Measurements from ENCODE around the gene SRSF3. TPM values are rescaled to one million over a fixed set of nuclear protein-coding genes. Genes with fewer than 3 reads are reported as not detected.

Gene SRSF3
- polyA plus RNA-seq, 1 donor from 2014 or later, result 393 TPM

- Histone ChIP-seq H3K27me3 (ENCODE audit: insufficient read depth, low read depth, low read length) (no peaks in the 10 kb centered on the region), H3K9me2 (ENCODE audit: insufficient read depth, low read length) (no peaks in the 10 kb centered on the region), H3K9me3 (ENCODE audit: low read length) (no peaks in the 10 kb centered on the region), H3K79me2 (replicated peaks; ENCODE audit: insufficient read depth, low read length) (no peaks in the 10 kb centered on the region), H2AFZ (ENCODE audit: low read depth, low read length) (no peak overlapping the region), H3K9ac (ENCODE audit: low read length) (no peak overlapping the region), H3K27ac (ENCODE audit: low read length) (no peak overlapping the region), H3F3A (ENCODE audit: insufficient read depth, low read length, poor library complexity, severe bottlenecking) (no peaks in the 10 kb centered on the region), H3K4me2 (ENCODE audit: low read length) (no peak overlapping the region), H3K36me3 (ENCODE audit: insufficient read depth, low read length) (no peaks in the 10 kb centered on the region), H3K4me3 (ENCODE audit: low read length) (no peak overlapping the region), H4K20me1 (ENCODE audit: insufficient read depth) (no peaks in the 10 kb centered on the region)
- TF ChIP-seq EP300 (conservative IDR thresholded peaks at IDR 0.05; ENCODE audit: poor library complexity, severe bottlenecking), result no peak
- no peak for TF ChIP-seq REST (IDR thresholded peaks at IDR 0.05; ENCODE audit: borderline replicate concordance)
- TF ChIP-seq TAF1 (IDR thresholded peaks at IDR 0.05; ENCODE audit: low read depth), result no peak
- TF ChIP-seq SMC3 (conservative IDR thresholded peaks at IDR 0.05; ENCODE audit: poor library complexity), result no peak
- TF ChIP-seq CTCF (IDR thresholded peaks at IDR 0.05; ENCODE audit: poor library complexity, severe bottlenecking), result no peak
- no peak for TF ChIP-seq EZH2 (IDR thresholded peaks at IDR 0.05; ENCODE audit: borderline replicate concordance, insufficient read depth, low read length, poor library complexity, severe bottlenecking)
- TF ChIP-seq MXI1 (conservative IDR thresholded peaks at IDR 0.05; ENCODE audit: poor library complexity, severe bottlenecking), result no peak
Measured at GRCh38 chr6:36649701-36650484, 55.7 kb downstream of the SRSF3 start.

- Histone ChIP-seq H3K27ac (ENCODE audit: low read length) (no peak overlapping the region), H3K27me3 (ENCODE audit: insufficient read depth, low read depth, low read length) (no peaks in the 10 kb centered on the region), H3K36me3 (ENCODE audit: insufficient read depth, low read length) (no peaks in the 10 kb centered on the region), H2AFZ (ENCODE audit: low read depth, low read length) (no peak overlapping the region), H3K9me3 (ENCODE audit: low read length) (no peaks in the 10 kb centered on the region), H3K79me2 (replicated peaks; ENCODE audit: insufficient read depth, low read length) (no peaks in the 10 kb centered on the region), H3F3A (ENCODE audit: insufficient read depth, low read length, poor library complexity, severe bottlenecking) (no peaks in the 10 kb centered on the region), H3K4me3 (ENCODE audit: low read length) (no peak overlapping the region), H3K9ac (ENCODE audit: low read length) (no peak overlapping the region), H3K4me2 (ENCODE audit: low read length) (no peak overlapping the region), H4K20me1 (ENCODE audit: insufficient read depth) (no peaks in the 10 kb centered on the region), H3K9me2 (ENCODE audit: insufficient read depth, low read length) (no peaks in the 10 kb centered on the region)
- TF ChIP-seq EZH2 (IDR thresholded peaks at IDR 0.05; ENCODE audit: borderline replicate concordance, insufficient read depth, low read length, poor library complexity, severe bottlenecking) (no peak), MXI1 (conservative IDR thresholded peaks at IDR 0.05; ENCODE audit: poor library complexity, severe bottlenecking) (no peak), TAF1 (IDR thresholded peaks at IDR 0.05; ENCODE audit: low read depth) (no peak), REST (IDR thresholded peaks at IDR 0.05; ENCODE audit: borderline replicate concordance) (no peak), EP300 (conservative IDR thresholded peaks at IDR 0.05; ENCODE audit: poor library complexity, severe bottlenecking) (no peak), SMC3 (conservative IDR thresholded peaks at IDR 0.05; ENCODE audit: poor library complexity) (no peak), POLR2AphosphoS5 (IDR thresholded peaks at IDR 0.05) (no peak)
Measured at GRCh38 chr6:36650848-36651478, 56.8 kb downstream of the SRSF3 start.
